ENCODE results near the gene ATP11A.

- TF ChIP-seq POLR2AphosphoS5 (IDR thresholded peaks at IDR 0.05; ENCODE audit: insufficient read depth, low read depth, low read length) (no peak), POLR2A (IDR thresholded peaks at IDR 0.05; ENCODE audit: low read depth, low read length) (no peak)
These were observed 38.7 kb downstream of the ATP11A start for GRCh38 chr13:112728375-112729126.

All from endothelial cell of umbilical vein (primary cell).